HL-60 (cell line): ENCODE data around the gene TESK2.

Source experiments
- CTCF ChIP-seq: IDR thresholded peaks from one replicate; pipeline ENCODE4 v1.5.1; 2011; ENCODE audit warnings: low read length, control low read depth, inconsistent platforms; ENCODE audit not compliant: insufficient read depth
- GABPA ChIP-seq: IDR thresholded peaks from 2 replicates; pipeline ENCODE4 v1.6.1; 2012; ENCODE audit warnings: low read depth
- POLR2AphosphoS5 ChIP-seq: IDR thresholded peaks from 2 replicates; pipeline ENCODE4 v1.6.1; 2012; ENCODE audit warnings: low read depth

DNA sequence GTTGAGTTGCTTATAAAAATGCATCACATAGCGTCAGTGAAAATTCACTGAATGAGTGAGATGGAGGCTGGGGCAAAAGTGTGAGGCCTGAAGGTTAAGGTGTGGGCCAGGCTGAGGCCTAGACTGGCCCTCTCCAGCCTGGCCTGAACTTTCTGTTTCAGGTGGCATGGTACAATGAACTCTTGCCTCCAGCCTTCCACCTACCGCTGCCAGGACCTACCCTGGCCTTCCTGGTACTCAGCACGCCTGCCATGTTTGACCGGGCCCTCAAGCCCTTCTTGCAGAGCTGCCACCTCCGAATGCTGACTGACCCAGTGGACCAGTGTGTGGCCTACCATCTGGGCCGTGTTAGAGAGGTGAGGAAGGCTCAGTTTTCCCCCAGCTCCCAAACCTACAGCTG is 16.2 kb upstream of the TESK2 start:
- TF ChIP-seq CTCF (no peak), POLR2AphosphoS5 (no peak), GABPA (no peak)
